Fibroblast of villous mesenchyme (primary cell): ENCODE data around the gene ERC1. TPM values are rescaled to one million over a fixed set of nuclear protein-coding genes. Genes with fewer than 3 reads are reported as not detected.

Experiments used
- DNase-seq: peaks from one replicate; pipeline ENCODE4 v3.0.0-alpha.2; 2010; ENCODE audit warnings: low read depth
- H3K4me3 ChIP-seq: 2 replicates; pipeline ENCODE4 v1.5.1; 2011; ENCODE audit warnings: low read depth, mild to moderate bottlenecking, low read length
- CTCF ChIP-seq: IDR thresholded peaks from 2 replicates; pipeline ENCODE4 v1.5.1; 2012; ENCODE audit warnings: low read depth, mild to moderate bottlenecking, low read length; ENCODE audit not compliant: insufficient read depth
- total RNA-seq: library from RNA; depleted of rRNA; stranded (reverse); fragments of >200 nt; gene quantifications from 2 replicates; pipeline ENCODE4 v1.2.3, GENCODE V29; 2012

ERC1 gene
- total RNA-seq, 1 donor: 49.7 TPM

- TF ChIP-seq CTCF: no peak
- no peak for DNase-seq
- no peak overlapping the region for H3K4me3 ChIP-seq
These were observed 24.3 kb upstream of the ERC1 start for GRCh38 chr12:966724-967123.

- no peak for TF ChIP-seq CTCF
- DNase-seq: no peak
- H3K4me3 ChIP-seq: no peak overlapping the region
These were observed 23.4 kb upstream of the ERC1 start for GRCh38 chr12:967641-968040.

- TF ChIP-seq CTCF: no peak
- H3K4me3 ChIP-seq: no peak overlapping the region
These were observed 22.5 kb upstream of the ERC1 start for GRCh38 chr12:968545-968944.

GRCh38 chr12:969821-970220, 21.2 kb upstream of the ERC1 start:
- DNase-seq: no peak
- H3K4me3 ChIP-seq: no peak overlapping the region
- no peak for TF ChIP-seq CTCF

More at GRCh38 chr12:968545-968944, 22.5 kb upstream of the ERC1 start:
- no peak for DNase-seq

GRCh38 chr12:971991-972390, 19.0 kb upstream of the ERC1 start:
- H3K4me3 ChIP-seq: no peak overlapping the region
- no peak for DNase-seq
- TF ChIP-seq CTCF: no peak

- DNase-seq: no peak
- H3K4me3 ChIP-seq: no peak overlapping the region
- TF ChIP-seq CTCF: no peak
These were observed 16.7 kb upstream of the ERC1 start for GRCh38 chr12:974271-974862.

- DNase-seq: no peak
- no peak overlapping the region for H3K4me3 ChIP-seq
These were observed 14.4 kb upstream of the ERC1 start for GRCh38 chr12:976644-977043.

More at GRCh38 chr12:976644-977043, 14.4 kb upstream of the ERC1 start:
- no peak for TF ChIP-seq CTCF
